Body of pancreas (tissue), 4 donors: ENCODE data around the gene HAPLN3.

ENCODE experiments used
- CTCF ChIP-seq, 7 experiments: fragments of 450-650 bp in 4 of 7; fragments of 200-600 bp in 3 of 7; sonication (generic) in 3 of 7; IDR thresholded peaks; one replicate each; pipeline ENCODE4 v1.5.1; 2016 to 2019; ENCODE audit warnings: antibody characterized with exemption in 7 of 7
- POLR2A ChIP-seq, 3 donors: fragments of 450-650 bp; IDR thresholded peaks; one replicate each; pipeline ENCODE4 v1.6.1; 2016; ENCODE audit warnings: antibody characterized with exemption in 3 of 3, mild to moderate bottlenecking in 2 of 3

GRCh38 chr15:88833731-88834100 is 61.6 kb downstream of the HAPLN3 start:
- TF ChIP-seq CTCF (IDR thresholded peaks at IDR 0.05) = no peak
- no peak for TF ChIP-seq POLR2A (IDR thresholded peaks at IDR 0.05)
